GM19455 (cell line): ENCODE results near the gene SLITRK3.
A peak's percentile ranks its signal among the peaks of the same experiment; 100 is the strongest.
"Not testable (repeated sequence)": the region's sequence is repeated elsewhere in the genome, so short reads cannot be mapped to it uniquely, and the experiment has no call there.

Experiments
- ATAC-seq: cut with Tn5 transposase; IDR thresholded peaks from one replicate; pipeline ENCODE4 v1.9.1; 2021; ENCODE audit not compliant: unreplicated experiment

Gene SLITRK3

GRCh38 chr3:165192610-165193192 is 3.5 kb downstream of the SLITRK3 start:
- ATAC-seq = no peak

- ATAC-seq = no peak
These were observed 4.7 kb downstream of the SLITRK3 start for GRCh38 chr3:165191491-165191890.

- no peak for ATAC-seq
These were observed 7.7 kb downstream of the SLITRK3 start for GRCh38 chr3:165188452-165188851.

GRCh38 chr3:165185707-165186327 is 10.4 kb downstream of the SLITRK3 start:
- peak; percentile 91 for ATAC-seq

- no peak for ATAC-seq
These were observed 14.6 kb downstream of the SLITRK3 start for GRCh38 chr3:165181556-165181955.

- ATAC-seq = no peak
These were observed 25.9 kb downstream of the SLITRK3 start for GRCh38 chr3:165170236-165170635.

- ATAC-seq = no peak
These were observed 26.8 kb downstream of the SLITRK3 start for GRCh38 chr3:165169368-165169767.

- no peak for ATAC-seq
These were observed 33.3 kb downstream of the SLITRK3 start for GRCh38 chr3:165162883-165163282.

- ATAC-seq = no peak
These were observed 36.3 kb downstream of the SLITRK3 start for GRCh38 chr3:165159760-165160421.

GRCh38 chr3:165158011-165158410 is 38.2 kb downstream of the SLITRK3 start:
- no peak for ATAC-seq

- ATAC-seq = no peak
These were observed 39.3 kb downstream of the SLITRK3 start for GRCh38 chr3:165156757-165157420.

- no peak for ATAC-seq
These were observed 47.2 kb downstream of the SLITRK3 start for GRCh38 chr3:165148876-165149441.

- no peak for ATAC-seq
These were observed 51.9 kb downstream of the SLITRK3 start for GRCh38 chr3:165144271-165144670.

GRCh38 chr3:165139918-165140317 is 56.3 kb downstream of the SLITRK3 start:
- ATAC-seq = not testable (repeated sequence)
